HG03045 (cell line): Measurements from ENCODE around the gene TSNAXIP1.

Experiments used
- ATAC-seq: cut with Tn5 transposase; IDR thresholded peaks from one replicate; pipeline ENCODE4 v1.9.1; 2021; ENCODE audit warnings: mild to moderate bottlenecking, moderate library complexity; ENCODE audit not compliant: unreplicated experiment

Gene TSNAXIP1, protein sequence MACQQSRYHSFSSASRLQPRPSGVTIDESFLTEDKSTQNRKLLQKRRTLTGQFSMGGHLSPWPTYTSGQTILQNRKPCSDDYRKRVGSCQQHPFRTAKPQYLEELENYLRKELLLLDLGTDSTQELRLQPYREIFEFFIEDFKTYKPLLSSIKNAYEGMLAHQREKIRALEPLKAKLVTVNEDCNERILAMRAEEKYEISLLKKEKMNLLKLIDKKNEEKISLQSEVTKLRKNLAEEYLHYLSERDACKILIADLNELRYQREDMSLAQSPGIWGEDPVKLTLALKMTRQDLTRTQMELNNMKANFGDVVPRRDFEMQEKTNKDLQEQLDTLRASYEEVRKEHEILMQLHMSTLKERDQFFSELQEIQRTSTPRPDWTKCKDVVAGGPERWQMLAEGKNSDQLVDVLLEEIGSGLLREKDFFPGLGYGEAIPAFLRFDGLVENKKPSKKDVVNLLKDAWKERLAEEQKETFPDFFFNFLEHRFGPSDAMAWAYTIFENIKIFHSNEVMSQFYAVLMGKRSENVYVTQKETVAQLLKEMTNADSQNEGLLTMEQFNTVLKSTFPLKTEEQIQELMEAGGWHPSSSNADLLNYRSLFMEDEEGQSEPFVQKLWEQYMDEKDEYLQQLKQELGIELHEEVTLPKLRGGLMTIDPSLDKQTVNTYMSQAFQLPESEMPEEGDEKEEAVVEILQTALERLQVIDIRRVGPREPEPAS

DNA sequence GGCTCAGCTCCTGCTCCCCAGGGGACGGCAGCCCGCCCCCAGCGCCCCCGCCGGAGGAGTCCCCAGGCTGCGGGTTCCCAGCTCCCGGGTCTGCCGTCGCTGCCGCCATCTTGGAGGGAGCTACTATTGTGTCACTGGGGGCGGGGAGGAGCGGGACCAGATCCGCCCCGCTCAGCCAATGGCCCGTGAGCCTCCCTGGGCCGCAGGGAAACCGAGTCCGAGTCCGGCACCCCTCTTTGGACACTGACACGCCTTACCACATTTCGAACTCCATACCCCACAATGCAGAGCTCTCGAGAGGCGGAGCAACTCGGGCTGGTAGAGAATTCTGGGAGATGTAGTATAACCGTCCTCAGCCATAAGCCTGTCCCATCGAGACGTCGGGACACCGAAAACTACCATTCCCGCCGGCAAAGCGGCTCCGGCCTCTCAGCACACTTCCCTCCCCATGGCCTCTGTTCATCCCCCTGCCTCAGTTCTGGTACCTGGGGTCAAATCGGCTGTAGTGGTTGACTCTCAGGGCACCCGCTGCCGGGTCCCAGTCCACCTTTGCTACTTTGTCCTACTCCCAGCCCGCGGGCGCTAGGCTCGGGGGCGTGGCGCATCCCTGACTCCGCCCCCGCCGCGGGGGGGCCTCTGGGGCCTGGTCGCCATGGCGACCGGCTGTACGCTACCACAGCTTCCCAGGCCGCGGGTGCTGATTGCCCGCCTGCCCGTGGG is at the start of gene TSNAXIP1, which contains the start of gene RANBP10:
TSNAXIP1 (plus strand) TSS at position 462 of the 720 bp plus-strand sequence. CDS start 261 bp downstream, outside the sequence.
RANBP10 (minus strand) TSS at position 133 of the 720 bp plus-strand sequence; CDS start at position 109, 24 bp downstream.
- peak; percentile 93 for ATAC-seq

DNA sequence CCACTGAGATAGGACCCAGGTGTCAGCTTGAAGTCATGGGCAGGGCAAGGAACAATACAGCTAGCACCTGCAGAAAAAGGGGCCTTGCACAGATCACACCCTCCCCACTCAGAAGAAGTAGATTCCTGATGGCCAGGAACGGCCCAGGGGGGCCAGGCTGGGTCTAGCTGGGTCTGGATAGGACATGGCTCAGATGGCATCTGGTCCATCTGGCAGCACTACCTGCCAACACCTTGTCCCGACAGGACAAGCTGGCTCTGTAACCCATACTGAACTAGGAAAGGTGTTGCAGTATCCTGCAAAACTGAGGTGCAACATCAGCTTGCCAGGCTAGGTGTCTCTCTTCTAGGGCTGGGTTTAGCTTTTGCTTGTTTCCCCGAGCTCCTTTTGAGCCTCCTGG is 48.7 kb upstream of the TSNAXIP1 start:
- no peak for ATAC-seq

DNA sequence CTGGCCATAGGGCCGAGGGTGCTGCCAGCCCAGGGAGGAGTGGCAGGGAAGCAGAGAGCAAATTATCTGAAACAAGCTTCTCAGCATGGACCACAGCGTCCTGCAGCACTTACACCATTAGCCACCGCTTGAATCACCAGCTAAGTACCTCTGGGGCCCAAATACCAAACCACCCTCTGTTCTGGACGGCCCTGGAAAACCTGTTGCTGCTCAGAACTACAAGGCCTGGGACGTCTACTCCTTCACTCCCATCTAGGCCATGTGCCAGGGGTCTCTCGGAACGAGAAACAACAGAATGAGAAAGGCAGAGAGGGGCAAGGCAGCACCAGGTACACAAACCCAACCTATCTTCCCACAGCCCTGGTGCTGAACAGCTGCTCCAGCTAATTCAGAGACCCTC is 47.7 kb upstream of the TSNAXIP1 start:
- ATAC-seq, result no peak

DNA sequence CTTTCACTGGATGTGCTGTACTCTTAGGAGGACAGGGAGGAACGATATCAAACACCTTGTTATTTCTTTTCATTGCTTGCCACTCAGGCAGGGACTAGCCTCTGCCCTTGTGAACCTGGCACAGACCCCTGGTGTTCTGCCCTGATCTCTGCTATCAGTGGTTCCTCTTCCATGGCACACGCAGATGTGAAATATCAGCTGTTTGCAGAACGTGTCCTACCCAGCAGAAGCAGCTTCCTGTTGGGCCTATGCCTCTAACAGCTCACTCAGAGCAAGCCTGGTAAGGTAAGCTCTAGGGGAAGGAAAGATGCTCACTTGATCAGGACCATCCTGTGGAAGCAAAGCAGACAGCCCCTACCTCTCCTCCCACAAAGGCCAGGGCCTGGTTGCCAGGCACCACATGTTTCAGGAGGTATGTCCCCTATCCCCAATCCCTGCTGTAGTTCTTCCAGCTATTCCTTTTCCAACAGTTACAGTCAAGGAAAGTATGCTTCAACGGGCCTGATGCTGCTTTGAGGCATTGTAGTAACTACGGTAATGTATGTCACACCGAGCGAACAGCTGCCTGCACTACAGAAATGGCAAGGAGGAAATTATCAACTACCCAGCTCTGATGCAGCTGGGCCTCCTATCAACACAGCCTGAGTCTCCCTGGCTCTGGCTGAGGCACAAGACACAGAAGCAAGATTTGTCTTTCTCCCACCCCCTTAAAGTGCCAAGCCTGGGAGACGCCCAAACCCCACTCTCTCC is 46.3 kb upstream of the TSNAXIP1 start:
- ATAC-seq, result no peak

DNA sequence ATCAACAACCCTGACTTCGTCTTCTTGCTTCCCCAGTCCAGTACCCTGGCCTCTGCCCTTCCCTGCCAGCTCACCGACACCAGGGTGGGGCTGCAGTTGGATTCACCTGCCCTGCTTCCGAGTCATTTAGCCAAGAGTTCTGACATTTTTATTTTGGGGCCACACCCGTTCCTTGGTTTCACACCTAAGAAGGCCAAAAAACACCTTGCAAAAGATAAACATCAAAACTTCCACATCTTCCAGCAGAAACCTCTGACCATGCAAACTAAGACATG is 45.8 kb upstream of the TSNAXIP1 start:
- no peak for ATAC-seq

DNA sequence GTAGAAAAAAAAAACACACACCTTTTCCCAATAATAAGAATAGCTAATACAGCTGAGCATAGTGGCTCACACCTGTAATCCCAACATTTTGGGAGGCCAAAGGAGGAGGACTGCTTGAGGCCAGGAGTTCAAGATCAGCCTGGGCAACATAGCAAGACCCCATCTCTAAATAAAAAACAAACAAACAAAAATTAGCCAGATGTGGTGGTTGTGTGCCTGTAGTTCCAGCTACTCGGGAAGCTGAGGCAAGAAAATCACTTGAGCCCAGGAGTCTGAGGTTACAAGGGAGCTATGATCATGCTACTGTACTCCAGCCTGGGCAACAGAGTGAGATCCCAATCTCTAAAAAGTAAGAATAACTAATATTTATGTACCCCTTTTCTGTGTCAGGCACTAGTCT is 44.8 kb upstream of the TSNAXIP1 start:
- no peak for ATAC-seq

DNA sequence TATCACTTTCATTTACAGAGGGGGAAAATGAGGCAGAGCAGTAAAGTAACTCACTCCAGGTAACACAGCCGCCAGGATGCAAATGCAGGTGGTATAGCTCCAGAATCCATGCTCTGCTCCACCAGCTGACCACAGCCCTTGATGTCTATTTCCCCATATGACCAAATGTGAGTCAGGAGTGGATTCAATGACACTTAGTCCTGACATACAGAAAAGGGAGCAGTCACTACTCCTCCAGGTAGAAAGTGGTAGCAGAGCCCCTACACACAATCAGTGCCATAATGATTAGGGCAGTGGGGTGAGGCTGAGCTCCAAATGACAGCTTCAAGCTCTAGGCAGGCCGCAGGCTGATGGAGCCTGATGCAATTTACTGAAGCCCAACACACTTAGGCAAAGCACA is 44.3 kb upstream of the TSNAXIP1 start:
- ATAC-seq, result no peak

DNA sequence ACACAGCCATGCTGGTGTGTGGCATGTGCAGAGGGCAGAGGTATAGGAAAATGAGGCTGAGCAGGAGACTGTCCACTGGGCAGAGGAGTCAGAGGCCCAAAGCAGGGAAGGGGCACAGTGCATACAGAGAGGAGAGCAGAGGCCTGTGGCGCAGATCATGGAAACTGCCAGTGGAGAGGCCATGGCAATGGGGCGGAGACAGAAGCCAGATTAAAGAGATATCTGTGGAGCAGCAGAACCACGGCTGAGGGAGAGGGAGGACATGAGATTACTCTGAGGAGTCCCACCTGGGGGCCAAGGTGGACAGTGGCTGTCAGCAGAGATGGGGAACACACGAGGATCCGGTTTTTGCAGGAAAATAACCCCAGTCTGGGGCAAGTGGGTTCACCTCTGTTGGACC is 43.6 kb upstream of the TSNAXIP1 start:
- ATAC-seq, result no peak

DNA sequence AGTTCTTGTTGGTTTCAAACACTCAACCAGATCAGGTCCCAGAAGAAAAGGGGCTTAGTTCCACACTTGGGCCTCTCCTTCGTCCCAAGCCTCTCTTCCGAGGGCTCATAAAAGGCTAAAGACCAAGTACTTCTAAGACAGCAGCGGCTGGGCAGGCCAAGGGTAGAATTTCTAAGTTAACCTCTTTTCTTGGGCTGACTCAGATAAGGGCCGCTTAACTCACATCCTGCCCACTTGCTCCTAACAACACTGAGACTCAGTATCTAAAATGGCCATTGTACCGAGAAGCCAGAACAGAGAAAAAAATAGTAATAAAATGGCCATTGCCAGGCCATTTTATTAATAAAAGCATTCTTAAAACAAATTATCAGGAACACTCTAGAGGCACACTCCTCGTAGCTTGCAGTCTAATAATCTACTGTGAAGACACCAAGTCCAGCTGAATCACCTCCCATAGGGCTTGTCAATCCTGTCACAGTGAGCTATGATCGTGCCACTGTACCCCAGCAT is 42.5 kb upstream of the TSNAXIP1 start:
- ATAC-seq, result no peak

DNA sequence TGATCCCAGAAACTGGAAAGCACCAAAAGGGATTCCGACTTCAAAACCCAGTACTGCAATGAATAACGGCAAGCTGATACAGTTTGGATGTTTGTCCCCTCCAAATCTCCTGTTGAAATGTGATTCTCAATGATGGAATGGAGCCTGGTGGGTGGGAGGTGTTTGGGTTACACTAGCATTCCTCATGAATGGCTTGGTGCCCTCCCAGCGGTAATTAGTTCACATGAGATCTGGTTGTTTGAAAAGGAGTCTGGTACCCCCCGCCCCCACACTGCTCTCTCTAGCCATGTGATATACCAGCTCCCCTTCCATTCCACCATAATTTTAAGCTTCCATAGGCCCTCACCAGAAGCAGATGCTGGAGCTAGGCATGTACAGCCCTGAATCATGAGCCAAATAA is 40.4 kb upstream of the TSNAXIP1 start:
- ATAC-seq, result no peak

DNA sequence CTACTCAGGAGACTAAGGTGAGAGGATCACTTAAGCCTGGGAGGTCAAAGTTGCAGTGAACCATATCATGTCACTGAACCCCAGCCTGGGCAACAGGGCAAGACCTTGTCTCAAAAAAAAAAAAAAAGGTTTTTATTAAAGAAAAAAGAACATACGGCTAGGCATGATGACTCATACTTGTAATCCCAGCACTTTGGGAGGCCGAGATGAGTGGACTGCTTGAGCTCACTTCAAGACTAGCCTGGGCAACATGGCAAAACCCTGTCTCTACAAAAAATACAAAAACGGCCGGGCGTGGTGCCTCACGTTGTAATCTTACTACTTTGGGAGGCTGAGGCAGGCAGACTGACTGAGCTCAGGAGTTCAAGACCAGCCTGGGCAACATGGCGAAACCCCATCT is 38.7 kb upstream of the TSNAXIP1 start:
- no peak for ATAC-seq

DNA sequence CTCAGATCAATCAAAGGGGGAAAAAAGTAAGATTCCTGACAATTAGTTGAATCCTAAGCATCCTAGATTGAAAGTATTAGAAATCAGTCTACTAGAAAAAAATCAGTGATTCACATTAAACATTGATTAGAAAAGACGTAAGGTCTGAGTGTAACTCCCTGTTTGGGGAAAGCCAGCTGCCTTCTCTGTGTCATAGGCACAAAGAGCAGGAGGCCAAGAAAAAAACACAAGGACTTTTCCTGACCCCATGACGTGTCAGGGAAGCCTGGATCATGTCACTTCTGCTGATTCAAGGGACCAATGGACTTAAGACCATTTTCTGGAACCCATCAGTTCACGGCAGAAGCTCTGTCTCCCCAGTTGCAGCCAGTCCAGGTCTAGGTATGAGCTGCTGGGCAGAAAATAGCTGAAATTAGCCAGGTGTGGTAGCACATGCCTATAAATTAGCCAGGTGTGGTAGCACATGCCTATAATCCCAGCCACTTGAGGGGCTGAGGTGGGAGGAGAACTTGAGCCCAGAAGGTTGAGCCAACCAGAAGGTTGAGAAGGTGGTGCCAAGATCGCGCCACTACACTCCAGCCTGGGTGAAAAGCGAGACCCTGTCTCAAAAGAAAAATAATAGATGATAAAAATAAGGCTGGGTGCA is 36.2 kb upstream of the TSNAXIP1 start:
- no peak for ATAC-seq

DNA sequence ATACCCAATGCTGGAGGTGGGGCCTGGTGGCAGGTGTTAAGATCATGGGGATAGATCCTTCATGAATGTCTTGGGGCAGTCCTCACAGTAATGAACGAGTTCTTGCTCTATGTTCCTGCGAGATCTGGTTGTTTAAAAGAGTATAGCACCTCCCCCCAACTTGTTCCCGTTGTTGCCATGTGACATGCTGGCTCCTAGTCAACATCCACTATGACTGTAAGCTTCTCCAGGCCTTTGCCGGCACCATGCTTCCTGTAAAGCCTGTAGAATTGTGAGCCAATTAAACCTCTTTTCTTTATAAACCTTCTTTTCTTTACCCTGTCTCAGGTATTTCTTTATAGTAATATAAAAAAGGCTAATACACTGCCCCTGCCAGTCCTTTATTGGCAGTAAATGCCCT is 33.6 kb upstream of the TSNAXIP1 start:
- ATAC-seq, result no peak

DNA sequence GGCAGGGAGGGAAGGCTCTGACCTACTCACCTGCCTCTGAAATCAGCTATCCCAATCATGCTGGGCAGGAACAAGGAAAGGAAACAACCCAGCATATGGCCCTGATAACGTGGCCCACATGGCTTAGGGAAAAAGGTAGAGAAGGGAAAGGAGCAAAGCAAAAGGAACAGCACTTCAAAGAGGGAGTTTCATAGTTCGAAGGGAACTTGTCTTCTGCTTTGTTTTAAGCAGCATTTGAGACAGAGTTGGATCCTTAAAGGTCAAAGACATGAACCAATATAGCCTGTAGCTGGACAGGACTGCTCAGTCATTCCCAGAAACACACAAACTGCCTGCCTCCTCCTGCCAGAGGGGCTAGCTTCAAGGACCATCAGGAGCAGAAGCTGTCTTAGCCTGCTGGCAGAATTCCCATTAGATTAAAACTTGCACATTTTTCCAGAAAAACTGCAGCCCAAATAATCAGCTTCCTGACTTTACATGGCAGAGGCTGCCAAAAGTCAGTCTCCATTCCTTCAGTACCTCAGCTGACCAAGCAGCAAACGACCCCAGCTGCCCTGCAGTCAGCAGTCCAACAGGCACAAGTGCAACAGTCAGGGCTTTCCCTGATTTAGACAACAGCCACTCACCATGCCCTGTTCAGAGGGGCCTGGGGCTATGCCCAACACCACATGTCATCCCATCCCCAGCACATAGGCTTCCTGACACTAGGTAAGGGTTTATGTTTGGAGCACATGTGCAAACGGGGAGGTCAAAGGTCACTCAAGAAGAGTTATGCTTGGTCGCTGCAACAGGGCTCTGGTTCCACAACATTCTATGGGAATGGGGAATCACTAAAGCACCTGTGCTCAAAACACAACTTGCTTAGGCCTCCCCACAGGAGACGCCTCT is 32.9 kb upstream of the TSNAXIP1 start:
- no peak for ATAC-seq

DNA sequence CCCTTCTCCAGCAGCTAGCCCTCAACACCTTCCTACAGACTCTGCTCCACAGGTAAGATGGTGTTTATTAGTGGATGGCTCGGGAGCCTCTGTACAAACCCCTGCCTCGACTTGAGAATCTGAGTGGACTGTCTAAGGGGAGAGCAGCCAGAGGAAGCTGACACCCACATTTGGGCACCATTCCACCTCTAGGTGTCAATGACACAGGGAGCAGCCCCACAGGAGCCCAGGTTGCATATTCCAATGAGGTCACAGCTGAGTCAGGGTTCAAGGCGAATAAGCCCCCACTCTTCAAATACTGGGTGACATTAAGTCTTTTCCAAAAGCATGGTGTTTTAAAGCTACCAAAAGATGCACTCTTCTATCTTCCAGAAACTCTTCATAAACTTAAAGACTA is 32.2 kb upstream of the TSNAXIP1 start:
- ATAC-seq, result no peak

DNA sequence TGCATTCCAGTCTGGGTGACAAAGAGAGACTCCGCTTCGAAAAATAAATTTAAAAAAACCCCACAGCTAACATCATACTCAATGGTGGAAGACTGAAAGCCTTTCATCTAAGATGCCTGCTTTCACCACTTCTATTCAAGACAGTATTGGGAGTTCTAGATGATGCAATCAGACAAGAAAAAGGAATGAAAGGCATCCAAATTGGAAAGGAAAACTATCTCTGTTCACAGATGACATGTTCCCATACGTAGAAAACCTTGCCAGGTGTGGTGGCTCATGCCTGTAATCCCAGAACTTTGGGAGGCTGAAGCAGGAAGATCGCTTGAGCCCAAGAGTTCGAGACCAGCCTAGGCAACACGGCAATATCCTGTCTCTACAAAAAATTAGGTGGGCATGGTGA is 31.4 kb upstream of the TSNAXIP1 start:
- no peak for ATAC-seq

DNA sequence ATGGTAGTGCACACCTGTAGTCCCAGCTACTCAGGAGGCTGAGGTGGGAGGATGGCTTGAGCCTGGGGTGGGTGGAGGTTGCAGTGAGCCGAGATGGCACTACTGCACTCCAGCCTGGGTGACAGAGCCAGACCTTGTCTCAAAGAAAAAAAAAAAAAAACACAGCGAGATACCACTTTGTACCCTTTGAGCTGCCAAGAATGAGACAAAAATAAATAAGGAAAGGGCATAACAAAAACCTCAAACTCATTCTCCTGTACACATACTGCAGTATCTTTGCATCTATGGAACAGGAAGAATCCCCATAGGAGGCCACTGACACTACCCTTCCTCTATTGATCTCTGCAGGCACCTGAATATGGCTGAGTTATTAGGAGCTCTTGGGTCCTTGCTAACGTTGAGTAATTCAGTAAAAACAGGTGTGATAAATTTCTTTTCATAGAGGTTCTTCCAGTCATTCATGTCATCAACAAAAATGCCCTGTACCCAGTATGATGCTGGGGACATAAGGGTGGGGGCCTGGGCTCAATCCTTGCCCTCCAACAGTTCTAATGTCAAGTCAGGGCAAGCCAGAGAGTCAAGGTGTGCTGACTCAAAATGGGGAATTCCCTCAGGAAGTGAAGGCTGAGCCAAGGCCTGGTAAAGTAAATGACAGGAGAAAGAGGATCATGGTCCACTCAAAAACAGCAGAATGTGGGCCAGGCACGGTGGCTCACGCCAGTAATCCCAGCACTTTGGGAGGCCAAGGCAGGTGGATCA is 27.3 kb upstream of the TSNAXIP1 start:
- no peak for ATAC-seq

DNA sequence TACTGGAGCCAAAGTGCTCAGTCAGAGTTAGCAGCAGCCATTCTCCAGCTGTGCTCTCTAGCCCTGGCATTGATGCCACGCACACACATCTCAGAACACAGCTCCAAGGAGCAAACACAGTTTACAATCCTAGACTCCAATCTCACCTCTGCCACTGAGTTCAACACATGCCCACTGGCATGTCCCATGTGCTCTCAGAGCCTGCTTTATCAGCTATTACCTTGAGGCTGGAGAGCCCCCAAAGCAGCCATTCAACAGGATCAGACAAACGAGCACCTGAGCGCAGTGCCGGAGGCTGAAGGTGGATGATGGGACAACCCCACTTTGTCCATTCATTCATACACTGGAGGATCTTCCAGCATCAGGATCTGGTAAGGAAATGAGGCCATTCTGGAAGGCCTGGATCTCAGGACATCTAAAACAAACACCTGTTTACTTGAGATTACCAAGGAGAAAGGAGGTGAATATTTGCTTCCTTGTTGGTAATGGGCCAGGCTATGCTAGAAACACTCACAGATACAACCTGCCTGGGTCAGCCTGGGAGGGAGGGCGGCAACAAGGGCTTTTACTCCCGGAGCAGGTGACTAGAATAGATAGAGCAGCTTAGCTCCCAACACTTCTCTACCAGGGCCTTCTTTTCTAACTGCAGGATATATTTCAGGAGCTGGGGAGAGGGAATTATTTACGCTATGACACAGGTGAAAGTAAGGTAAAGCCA is 25.7 kb upstream of the TSNAXIP1 start:
- ATAC-seq, result no peak
